DLD1 (cell line): ENCODE data around the gene ZNF785.

Source experiments
- in situ Hi-C: cut with HindIII; loops from 2 replicates; pipeline ENCODE4 v1.10.0; 2017; ENCODE audit warnings: low sequenced_read_pairs

Gene ZNF785

DNA sequence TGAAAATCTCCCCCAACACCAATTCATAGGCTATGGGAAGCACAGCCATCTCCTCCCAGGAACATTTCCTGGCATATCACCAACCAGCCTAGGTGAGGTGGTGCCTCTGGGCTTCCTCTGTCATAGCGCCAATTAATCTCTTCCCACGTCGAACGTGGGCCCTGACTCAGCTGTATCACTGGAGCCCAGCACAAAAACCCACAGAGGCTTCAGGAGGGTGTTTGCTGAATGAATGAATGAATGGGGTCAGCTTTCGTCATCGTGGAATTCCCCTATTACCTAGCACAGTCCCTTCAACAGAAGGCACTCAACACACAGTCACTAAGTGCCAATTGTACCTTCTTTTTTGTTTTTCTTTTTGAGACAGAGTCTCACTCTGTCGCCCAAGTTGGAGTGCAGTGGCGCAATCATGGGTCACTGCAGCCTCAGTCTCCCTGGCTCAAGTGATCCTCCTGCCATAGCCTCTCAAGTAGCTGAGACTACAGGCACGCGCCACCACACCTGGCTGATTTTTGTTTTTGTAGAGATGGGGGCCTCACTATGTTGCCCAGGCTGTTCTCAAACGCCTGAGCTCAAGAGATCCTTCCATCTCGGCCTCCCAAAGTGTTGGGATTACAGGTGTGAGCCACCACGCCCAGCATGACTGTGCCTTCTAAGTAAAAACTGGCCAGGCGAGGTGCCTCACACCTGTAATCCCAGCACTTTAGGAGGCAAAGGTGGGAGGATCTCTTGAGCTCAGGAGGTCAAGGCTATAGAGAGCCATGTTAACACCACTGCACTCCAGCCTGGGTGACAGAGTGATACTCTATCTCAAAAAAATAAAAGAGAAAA lies 18.1 kb downstream of the ZNF785 start:
- in situ Hi-C loops: no loop called here

DNA sequence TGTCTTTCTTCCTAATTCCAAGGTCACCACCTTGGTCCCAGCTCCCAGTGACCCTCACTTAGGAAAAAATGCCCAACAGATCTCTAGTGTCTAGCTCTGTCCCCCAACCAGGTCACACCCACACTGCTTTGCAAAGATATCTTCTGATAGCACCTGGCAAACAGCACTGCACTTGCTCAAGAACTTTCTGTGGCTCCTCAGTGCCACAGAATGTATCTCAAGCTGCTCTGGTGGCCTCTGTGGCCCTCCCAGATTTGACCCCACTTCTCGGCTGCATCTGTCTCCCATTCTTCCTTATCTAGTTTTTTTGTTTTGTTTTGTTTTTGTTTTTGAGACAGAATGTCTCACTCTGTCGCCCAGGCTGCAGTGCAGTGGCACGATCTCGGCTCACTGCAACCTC lies 19.0 kb downstream of the ZNF785 start:
- in situ Hi-C loops: no loop called here

DNA sequence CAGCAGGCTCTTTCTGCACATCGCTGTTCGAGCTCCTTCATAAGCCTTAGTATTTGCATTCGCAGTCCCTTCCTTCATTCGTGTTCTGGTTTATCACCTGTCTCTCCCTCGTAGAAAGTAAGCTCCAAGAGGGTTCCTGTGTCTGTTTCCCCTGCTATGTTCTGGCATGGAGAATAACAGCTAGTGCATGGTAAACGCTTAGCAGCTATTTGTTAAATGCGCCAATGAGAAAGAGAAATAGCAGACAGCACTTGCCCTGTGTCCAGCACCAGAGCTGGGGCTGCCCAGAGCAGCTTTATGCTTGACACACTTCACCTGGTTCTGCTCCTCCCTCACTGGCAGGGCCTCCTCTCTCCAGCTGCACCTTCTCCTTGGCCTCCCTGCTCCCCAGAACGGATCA lies 19.5 kb downstream of the ZNF785 start:
- in situ Hi-C loops: no loop called here

DNA sequence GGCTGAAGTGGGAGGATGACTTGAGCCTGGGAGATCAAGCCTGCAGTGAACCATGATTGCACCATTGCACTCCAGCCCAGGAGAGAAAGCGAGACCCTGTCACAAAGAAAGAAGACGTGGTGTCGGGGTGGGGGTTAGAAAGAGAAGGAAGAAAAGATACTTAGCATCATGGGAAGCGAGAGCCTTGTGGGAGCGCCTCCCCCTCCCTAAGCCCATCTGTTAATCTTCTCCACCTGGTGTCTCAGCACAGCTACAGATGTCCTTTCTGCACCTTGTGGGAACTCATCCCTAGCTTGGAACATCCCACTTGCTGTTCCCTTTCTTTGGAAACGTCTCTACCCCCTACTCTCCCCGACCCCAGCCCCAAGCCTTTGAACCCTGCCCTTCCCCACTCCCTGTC lies 20.0 kb downstream of the ZNF785 start:
- in situ Hi-C loops: no loop called here

DNA sequence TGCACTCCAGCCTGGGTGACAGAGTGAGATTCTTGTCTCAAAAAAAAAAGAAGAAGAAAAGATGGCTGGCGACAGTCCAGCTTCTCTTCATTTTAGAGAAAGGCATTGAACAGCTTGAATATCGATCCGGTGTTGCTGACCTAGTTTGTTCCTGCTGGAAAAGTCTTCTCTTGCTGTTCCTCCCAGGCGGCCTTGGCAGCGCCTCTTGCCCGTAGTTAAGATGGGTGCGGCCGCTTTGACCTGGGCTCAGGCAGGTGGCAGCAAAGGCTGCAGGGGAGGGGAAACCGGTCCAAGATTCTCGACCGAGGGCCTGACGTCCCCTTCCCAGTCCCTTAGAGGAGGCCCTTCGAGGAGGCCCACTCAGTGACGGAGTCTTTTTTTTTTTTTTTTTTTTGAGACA lies 23.5 kb downstream of the ZNF785 start:
- in situ Hi-C loops: no loop called here

DNA sequence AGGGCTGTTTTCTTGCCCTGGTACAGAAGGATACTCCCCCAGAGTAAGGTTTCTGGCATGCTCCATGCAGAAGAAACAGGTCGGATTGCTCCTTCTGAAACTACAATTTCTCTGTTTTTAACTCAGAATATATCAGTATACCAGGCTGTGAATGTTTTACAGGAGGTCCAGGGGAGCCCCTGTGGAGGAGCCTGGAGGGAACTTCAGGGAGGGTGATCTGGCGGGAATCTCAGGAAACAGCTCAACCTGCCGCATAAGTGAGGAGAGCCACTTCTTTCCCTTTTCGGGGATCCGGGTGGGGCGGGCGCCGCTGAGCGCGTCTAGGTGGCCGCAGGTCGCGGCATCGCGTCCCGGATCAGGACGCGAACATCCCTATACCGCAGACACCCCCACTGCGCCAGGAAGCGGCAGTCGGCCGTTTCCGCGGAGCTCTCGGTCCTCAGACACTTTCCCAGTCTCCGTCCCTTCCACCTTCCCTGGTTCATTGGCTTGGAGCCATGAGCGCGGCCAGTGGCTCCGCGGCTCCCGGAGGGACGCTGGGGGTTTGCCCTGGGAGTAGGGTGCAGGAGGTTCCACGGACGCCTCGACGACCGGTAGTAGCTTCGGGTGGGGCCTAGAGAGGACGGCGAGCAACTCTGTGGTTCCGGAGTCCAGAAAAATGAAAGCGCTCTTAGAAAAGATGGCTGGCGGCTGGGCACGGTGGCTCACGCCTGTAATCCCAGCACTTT lies 24.2 kb downstream of the ZNF785 start:
- in situ Hi-C loops: no loop called here

DNA sequence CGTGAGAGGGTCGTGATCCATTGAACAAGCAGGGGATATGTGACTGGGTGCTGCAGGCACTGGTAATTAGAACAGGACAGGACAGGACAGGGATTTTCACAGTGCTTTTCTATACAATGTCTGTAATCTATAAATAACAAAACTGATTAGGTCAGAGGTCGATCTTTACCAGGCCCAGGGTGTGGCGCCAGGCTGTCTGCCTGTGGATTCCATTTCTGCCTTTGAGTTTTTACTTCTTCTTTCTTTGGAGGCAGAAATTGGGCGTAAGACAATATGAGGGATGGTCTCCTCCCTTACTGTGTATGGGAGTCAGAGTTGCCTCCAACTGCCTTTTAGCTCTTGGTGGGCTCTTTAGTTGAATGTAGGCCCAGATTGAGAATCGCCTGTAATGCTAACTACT lies 25.8 kb downstream of the ZNF785 start:
- in situ Hi-C loops: no loop called here

DNA sequence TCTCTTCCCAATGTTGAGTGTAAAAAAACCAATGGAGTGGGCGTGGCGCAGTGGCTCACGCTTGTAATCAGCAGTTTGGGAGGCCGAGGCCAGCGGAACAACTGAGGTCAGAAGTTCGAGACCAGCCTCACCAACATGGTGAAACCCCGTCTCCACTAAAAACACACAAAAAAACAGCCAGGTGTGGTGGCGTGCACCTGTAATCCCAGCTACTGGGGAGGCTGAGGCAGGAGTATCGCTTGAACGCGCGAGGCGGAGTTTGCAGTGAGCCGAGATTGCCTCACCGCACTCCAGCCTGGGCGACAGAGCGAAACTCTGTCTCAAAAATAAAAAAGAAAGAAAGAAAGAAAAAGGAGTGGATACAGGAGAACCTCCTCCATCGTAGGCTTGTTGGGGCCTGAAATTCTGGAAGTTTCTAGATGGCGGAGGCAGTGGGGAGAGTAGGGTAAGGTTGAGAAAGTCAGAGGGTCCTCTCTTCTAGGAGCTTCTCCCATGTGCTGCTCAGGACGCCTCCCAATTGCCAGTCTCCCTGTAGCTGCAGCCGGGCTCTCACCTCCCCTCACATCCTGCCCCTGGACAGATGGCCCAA lies 26.6 kb downstream of the ZNF785 start:
- in situ Hi-C loops: no loop called here

DNA sequence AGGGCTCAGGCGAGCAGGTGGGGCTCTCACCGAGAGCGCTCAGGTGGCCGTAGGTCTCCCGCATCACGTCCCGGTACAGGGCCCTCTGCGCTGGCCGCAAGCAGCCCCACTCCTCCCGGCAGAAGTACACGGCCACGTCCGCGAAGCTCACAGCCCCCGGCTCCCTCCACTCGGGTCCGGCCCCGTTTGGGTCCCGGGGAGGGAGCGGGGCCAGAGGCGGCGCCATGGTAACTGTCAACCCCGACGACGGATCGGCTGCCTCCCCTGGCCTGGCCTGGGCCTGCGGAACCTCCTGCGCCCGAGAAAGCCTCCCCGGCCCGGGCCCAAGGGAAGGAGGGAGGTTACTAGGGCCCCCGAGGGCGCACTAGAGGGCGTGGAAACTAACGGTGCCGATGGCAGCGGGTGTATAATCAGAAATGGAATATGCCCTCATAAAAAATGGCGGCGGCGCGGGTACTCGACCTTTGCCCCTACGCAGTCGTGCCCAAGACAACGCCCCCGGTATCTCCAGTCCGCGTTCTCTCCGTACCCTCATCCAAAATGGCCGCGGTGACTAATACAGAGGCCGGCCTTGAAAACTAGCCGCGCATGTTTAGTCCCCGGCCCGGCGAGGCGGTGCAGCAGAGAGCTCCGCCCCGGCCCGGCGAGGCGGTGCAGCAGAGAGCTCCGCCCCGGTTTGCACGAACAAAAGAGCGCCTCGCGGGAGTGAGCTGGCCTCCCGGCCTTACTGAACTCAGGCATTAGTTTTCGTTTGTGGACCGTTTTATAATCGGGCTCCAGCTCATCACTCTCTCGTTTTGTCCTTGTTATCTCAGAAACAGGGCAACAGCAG lies 27.3 kb downstream of the ZNF785 start, which contains the start of gene ZNF764:
ZNF764 (minus strand) TSS at position 418 of the 832 bp plus-strand sequence; CDS start at position 226, 192 bp downstream.
- in situ Hi-C loops: no loop called here

DNA sequence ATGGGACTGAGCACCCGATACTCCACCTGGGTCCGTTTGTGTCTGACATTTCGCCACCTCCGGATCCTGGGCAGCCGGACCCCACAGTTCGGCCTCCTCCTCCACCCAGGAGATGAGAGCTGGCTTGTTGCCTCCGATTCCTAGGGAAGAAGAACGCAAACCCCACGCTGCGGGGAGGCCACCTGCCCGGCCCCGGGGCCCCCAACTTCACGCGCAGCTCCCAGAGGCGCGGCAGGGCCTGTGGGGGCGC lies 27.9 kb downstream of the ZNF785 start:
- in situ Hi-C loops: no loop called here

DNA sequence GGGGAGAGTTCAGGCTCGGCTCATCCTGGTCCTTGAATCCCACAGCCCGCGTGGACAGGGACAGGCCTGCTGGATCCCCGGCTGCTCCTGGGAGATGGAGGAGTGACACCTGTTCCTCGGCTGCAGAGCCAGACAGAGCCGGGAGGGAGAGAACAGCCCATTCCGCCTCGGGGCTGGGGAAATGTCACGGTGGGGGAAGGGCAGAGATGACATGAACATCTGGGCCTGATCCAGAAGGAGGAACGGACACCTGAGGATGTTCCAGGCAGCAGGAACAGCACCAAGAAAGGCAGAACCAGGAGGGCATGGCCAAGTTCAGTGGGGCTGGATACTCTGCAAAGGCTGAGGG lies 29.4 kb downstream of the ZNF785 start:
- in situ Hi-C loops: no loop called here

DNA sequence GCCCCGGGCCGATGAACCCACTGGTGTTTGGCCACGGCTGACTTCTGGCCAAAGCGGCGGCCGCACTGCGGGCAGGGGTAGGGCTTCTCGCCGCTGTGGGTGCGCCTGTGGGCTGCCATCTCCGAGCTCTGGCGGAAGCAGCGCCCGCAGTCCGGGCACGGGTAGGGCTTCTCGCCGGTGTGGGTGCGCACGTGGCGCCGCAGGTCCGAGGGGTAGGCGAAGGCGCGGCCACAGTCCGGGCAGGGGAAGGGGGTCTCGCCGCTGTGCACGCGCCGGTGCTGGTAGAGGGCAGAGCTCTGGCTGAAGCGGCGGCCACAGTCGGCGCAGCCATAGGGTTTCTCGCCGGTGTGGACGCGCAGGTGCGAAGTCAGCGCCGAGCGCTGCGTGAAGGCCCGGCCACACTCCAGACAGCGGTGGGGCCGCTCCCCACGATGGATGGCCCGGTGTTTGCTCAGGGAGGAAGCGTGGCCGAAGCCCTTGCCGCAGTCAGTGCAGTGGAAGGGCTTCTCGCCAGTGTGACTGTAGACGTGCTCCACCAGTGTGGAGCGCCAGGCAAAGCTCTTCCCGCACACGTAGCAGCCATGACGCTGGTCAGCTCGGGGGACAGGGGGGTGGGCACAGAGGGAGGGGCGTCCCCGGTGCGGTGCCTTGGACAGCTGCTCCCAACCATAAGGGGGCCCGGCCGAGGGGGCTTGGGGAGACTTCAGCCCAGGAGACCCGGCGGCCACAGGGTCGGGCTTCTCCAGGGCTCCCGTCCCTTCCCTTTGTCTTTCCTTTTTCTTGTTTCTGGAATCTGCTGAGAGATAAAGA lies 30.0 kb downstream of the ZNF785 start:
- in situ Hi-C loops: no loop called here

DNA sequence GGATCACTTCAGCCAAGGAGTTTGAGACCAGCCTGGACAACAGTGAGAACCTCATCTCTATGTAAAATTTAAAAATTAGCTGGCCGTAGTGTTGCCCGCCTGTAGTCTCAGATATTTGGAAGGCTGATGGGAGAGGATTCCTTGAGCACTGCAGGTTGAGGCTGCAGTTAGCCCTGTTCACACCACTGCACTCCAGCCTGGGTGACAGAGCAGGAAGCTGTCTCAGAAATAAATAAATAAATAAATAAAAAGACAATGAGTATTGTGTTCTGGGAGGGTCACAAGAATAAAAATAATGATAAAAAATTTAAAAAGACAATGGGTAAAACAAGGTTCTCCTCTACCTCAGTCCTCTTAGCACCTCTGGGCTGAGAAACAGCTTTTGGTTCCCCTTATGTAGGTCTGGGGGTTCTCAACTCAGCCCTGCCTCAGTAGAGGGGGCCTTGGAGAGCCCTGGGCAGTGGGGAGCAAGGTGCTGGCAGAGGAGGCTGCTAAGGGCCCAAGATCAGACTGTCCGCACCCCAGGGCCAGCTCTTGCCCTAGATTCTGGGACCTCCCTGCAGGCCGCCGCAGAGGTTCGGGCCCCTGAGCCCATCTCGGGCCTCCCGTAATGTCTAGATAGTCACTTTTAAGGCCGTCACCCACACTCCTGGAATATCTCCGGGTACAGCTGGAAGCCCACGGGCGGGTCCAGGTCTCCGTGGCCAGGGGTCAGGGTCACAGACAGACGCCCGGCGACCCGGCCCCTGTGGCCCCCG lies 30.8 kb downstream of the ZNF785 start:
- in situ Hi-C loops: no loop called here

DNA sequence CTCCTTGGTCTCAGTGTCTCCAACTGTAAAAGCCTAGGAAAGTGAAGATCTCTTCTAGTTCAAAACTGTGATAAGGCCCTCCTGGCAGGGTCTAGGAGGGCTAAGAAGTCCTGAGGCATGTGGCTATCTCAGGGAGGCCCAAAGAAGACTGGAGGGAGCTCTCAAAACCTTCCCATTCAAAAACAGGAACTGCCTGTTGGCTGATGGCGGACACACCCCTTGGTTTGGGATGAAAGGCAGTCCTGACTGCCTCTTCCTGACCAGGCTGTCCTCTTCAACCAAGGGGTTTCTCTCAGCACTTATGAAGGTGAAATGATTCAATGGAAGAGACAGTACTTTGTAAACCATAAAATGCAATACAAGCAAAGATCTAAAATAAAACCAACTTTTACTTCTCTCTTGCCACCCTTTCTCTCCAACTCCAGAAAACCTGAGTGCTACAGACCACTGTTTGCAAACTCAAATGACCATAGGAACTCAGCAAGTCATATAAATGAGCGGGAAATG lies 32.1 kb downstream of the ZNF785 start:
- in situ Hi-C loops: no loop called here

DNA sequence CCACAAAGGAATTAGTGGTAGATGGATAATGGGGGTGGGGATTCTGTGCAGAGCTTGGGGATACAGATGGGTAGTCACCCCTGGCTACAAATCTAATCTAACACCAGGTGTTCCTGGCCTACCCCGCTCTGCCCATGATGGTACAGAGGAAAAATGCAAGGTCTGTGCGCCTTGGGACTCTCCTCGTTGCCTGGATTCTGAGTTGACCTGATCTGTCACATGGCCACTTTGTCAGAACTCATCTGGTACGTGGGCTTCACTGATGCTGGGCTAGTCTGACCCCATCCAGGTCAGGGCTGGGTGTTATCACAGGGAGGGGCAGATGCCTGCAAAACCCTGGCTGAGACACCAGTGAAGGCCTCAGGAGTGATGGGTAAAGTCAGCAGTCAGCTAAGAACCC lies 32.5 kb downstream of the ZNF785 start:
- in situ Hi-C loops: no loop called here

DNA sequence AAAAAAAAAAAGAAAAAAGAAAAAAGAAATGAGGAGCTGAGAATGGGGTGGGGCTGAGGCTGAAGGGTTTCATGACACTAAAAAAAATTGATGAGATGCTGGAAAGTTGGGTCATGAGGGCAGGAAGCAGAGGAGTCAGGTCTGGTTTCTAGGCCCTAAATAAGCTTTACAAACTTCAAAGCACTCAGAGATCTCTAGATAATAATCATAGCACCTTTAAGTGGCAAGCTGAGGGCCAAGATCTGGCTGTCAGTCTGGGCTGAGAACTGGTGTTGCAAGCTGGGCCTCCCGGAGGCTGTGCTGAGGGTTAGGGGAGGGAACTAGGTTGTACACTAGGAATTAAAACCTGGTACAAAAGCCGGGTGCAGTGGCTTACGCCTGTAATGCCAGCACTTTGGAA lies 33.7 kb downstream of the ZNF785 start:
- in situ Hi-C loops: no loop called here

DNA sequence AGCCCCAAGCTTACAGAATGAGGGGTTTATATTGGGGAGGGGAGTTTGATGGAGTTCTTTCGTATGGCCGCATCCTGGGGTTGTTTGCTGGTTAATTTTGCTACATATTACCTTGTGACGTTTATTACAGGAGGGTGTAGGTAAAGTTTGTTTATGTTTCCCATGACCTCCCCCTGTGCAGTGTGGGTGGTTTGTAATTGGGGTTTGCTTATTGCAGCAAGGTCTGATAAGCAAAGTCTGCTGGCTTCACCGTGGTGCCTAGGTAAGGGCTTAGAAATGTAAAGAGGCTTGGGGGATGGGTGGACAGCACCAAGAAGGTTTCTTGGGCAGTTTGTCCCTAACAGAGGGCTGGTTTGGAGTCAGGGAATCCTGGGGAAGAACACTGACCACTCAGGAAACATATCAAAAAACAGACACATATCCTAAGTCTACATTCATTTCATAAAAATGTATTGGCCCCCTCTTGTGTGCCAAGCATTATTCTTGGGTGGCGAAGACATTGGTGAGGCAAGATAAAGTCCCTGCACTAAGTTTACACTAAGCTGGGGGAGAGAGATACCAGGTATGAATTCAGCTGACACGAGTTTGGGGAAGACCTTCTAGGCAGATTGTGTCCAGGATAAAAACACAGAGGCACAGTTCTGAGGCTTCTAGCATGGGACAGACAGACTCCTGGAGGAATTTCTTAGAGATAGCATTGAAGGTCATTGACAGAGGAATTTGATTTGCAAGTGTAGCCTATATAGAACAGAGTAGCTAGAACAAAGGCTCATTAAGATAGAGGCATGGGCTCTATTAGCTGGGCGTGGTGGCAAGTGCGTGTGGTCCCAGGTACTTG lies 36.9 kb downstream of the ZNF785 start:
- in situ Hi-C loops: no loop called here

DNA sequence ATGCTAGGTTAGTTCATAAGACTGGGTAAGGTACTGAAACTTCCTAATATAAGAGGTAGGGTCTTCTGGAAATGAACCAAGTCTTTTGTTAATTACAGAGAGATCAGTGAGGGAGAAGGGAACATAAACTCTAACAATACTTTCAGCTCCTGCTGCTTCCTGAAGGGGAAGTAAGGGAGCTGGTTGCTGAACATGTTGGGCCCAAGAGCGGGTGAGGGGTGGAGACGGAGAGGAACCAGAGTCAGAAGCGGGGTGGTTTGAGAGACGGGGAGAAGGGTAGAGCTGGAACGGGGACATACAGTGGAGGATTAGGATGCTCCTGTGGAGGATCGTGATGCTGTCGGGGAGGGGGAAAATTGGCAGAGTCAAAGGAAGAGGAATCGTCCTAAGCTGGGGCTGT lies 39.4 kb downstream of the ZNF785 start:
- in situ Hi-C loops: no loop called here

DNA sequence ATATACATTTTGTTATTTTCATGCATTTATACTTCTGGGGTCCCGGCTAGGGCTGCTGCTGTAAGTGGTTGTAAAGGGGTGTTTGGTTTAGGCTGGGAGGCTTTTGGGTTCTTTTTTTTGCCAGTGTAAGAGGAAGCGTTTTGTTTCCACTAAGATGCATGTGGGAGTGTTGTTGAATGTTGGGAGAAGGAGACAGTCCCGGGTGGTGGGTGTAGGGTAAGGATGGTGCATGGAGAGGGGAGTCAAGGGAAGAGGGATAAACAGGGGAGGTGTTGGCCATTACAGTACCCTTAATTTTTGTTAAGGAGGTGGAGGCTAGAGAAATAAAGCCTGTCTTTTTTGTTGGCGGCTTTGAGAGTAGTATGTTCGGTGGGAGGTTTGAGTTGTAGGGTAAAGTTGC lies 42.4 kb downstream of the ZNF785 start:
- in situ Hi-C loops: no loop called here
